Lower leg skin (tissue), 3 donors: ENCODE measurements around the gene CETN1.

Experiments
- POLR2A ChIP-seq, 2 donors: fragments of 450-650 bp; IDR thresholded peaks; one replicate each; pipeline ENCODE4 v1.6.1; 2016 to 2017; ENCODE audit warnings: antibody characterized with exemption in 2 of 2, mild to moderate bottlenecking in 1 of 2, moderate library complexity in 1 of 2
- TF ChIP-seq, protein P1 (sequence below), 3 donors: fragments of 450-650 bp; IDR thresholded peaks; one replicate each; pipeline ENCODE4 v1.5.1; 2016; ENCODE audit warnings: antibody characterized with exemption in 3 of 3, mild to moderate bottlenecking in 3 of 3, moderate library complexity in 2 of 3

DNA sequence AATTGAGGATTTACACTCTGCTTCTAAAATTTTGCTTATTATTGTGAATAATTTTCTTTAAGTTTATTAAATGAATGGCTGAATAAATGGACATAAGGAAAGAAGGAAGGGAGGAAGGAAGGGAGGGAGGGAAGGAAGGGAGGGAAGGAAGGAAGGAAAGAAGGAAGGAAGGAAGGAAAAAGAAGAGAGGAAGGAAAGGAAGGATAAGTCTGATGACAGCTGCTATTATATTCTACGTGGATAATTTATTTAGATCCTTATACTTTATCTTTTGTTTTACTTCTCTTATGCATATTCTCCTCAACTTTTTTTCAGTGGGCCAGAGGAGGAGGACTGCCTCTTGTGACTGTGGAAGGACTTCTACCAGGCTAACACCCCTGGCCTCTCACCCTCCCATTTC is 34.0 kb downstream of the CETN1 start:
- TF ChIP-seq, protein P1, sequence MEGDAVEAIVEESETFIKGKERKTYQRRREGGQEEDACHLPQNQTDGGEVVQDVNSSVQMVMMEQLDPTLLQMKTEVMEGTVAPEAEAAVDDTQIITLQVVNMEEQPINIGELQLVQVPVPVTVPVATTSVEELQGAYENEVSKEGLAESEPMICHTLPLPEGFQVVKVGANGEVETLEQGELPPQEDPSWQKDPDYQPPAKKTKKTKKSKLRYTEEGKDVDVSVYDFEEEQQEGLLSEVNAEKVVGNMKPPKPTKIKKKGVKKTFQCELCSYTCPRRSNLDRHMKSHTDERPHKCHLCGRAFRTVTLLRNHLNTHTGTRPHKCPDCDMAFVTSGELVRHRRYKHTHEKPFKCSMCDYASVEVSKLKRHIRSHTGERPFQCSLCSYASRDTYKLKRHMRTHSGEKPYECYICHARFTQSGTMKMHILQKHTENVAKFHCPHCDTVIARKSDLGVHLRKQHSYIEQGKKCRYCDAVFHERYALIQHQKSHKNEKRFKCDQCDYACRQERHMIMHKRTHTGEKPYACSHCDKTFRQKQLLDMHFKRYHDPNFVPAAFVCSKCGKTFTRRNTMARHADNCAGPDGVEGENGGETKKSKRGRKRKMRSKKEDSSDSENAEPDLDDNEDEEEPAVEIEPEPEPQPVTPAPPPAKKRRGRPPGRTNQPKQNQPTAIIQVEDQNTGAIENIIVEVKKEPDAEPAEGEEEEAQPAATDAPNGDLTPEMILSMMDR (IDR thresholded peaks at IDR 0.05): no peak
- no peak for TF ChIP-seq POLR2A (IDR thresholded peaks at IDR 0.05)
